HG03108 (cell line): ENCODE results near the gene MED13L.

Experiments
- ATAC-seq: cut with Tn5 transposase; IDR thresholded peaks from one replicate; pipeline ENCODE4 v1.9.1; 2021; ENCODE audit warnings: moderate library complexity; ENCODE audit not compliant: unreplicated experiment

MED13L gene

GRCh38 chr12:116213885-116214527 is 63.5 kb downstream of the MED13L start:
- ATAC-seq: no peak

GRCh38 chr12:116213014-116213413 is 64.5 kb downstream of the MED13L start:
- no peak for ATAC-seq

GRCh38 chr12:116210762-116211161 is 66.7 kb downstream of the MED13L start:
- ATAC-seq: no peak

- no peak for ATAC-seq
These were observed 67.4 kb downstream of the MED13L start for GRCh38 chr12:116210131-116210530.

- ATAC-seq: no peak
These were observed 68.0 kb downstream of the MED13L start for GRCh38 chr12:116209503-116209902.

GRCh38 chr12:116207274-116207673 is 70.2 kb downstream of the MED13L start:
- no peak for ATAC-seq

GRCh38 chr12:116206828-116207227 is 70.7 kb downstream of the MED13L start:
- ATAC-seq: no peak

GRCh38 chr12:116204785-116205184 is 72.7 kb downstream of the MED13L start:
- no peak for ATAC-seq

GRCh38 chr12:116204169-116204568 is 73.3 kb downstream of the MED13L start:
- no peak for ATAC-seq

GRCh38 chr12:116202940-116203339 is 74.6 kb downstream of the MED13L start:
- ATAC-seq: no peak

- no peak for ATAC-seq
These were observed 75.1 kb downstream of the MED13L start for GRCh38 chr12:116202433-116202832.

GRCh38 chr12:116201908-116202307 is 75.6 kb downstream of the MED13L start:
- ATAC-seq: no peak

- no peak for ATAC-seq
These were observed 76.1 kb downstream of the MED13L start for GRCh38 chr12:116201359-116201758.

GRCh38 chr12:116200812-116201211 is 76.7 kb downstream of the MED13L start:
- no peak for ATAC-seq

GRCh38 chr12:116199160-116199706 is 78.3 kb downstream of the MED13L start:
- ATAC-seq: no peak

GRCh38 chr12:116196752-116197718 is 80.5 kb downstream of the MED13L start:
- ATAC-seq: no peak

- ATAC-seq: no peak
These were observed 81.3 kb downstream of the MED13L start for GRCh38 chr12:116196226-116196625.

- peak; percentile 90 for ATAC-seq
These were observed 82.5 kb downstream of the MED13L start for GRCh38 chr12:116194935-116195431.

GRCh38 chr12:116189692-116190091 is 87.8 kb downstream of the MED13L start:
- no peak for ATAC-seq

GRCh38 chr12:116188581-116188980 is 88.9 kb downstream of the MED13L start:
- ATAC-seq: no peak

- no peak for ATAC-seq
These were observed 90.4 kb downstream of the MED13L start for GRCh38 chr12:116187151-116187511.
